Activated CD8-positive, alpha-beta memory T cell treated with anti-CD3 and anti-CD28 coated beads, Interleukin-2, amount 50 U/mL, for 1 hour (primary cell): ENCODE data around the gene SCAF8.

Experiments
- DNase-seq: peaks from one replicate; pipeline ENCODE4 v3.0.0-alpha.2; 2020; ENCODE audit errors: extremely low read depth

The SCAF8 gene

DNA sequence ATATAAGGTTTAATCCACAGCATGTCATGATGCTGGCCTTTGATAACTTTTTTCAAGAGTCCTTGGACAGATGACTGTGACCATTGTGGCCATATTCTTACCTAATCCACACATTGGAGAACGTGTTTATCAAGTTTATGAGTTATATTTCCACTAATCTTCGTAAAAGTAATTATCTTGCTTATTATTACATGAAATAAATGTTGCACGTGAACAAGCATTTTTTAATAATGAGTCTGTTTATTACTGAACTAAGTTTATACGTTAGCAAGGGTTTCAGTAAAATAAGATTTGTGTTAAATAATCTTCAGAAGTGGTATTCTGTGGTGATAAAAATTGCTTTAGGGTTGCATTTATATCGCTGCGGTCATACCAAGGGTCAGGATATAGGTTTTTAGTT lies 107.1 kb downstream of the SCAF8 start:
- DNase-seq: no peak

DNA sequence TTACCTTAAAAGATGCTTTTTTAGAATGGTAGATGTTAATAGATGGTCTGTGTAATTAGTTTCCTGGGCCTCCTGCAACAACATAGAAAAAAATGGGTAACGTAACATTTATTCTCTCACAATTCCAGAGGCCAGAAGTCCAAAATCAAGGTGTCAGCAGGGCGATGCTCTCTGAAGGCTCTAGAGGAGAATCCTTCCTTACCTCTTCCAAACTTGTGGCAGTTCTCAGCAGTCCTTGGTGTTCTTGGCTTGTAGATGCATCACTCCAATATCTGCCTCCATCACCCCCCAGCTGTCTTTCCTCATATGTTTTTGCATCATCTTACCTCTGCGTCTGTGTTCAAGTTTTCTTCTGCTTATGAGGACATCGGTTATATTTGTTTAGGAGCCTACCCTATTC lies 107.9 kb downstream of the SCAF8 start:
- no peak for DNase-seq

DNA sequence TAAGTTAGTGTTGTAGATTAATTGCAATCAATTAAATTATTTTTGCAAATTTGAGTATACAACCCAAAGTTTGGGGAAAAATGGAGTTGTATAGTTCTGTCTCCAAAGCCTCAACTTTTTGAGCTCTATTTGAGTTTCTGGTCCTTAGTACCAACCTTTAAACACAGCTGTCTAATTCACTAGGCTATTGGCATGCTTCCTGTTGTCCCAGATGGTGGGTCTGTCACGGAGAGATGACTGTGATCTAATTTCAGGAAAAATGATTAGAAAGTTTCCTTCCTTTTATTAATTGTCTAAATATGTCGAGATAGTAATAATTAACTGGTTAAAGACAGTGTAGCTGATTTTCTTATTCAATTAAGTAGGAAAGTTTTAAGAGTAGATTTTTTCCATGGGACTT lies 109.6 kb downstream of the SCAF8 start:
- DNase-seq: no peak

DNA sequence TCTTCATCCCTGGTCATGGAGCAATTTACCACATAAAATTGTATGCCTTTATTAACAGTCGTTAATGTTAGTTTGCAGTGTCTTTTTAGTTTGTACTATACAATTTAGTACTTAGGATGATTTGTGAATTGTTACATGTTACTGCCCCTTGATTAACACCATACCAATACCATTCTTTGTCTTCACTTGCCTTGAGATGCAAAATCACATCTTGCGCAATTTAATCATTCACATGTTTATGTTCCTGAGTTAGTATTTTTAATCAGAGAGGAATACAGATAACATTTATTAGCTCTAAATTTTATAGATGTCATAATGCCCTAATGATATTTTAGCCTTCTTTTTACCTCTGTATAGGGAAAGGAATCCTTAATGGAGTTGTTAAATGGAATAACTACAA lies 114.1 kb downstream of the SCAF8 start:
- DNase-seq: no peak

DNA sequence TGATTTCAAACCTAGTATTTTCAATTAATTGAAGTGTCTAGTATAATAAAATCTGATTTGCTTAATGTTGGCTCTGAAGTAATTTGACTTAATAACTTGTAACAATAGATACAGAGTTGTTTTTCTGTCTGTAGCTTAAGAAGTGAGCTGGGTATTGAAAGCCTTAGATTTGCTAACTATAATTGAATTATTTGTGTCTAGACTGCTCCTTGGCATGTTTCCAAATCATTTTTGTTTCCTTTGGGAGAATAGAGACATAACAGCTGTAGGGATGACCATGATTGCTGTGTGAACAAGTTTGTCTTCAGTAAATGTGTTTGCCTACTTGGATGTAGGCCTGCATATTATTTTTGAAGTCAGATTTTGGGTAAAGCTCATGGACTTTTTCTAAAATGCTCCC lies 115.4 kb downstream of the SCAF8 start:
- DNase-seq: no peak

DNA sequence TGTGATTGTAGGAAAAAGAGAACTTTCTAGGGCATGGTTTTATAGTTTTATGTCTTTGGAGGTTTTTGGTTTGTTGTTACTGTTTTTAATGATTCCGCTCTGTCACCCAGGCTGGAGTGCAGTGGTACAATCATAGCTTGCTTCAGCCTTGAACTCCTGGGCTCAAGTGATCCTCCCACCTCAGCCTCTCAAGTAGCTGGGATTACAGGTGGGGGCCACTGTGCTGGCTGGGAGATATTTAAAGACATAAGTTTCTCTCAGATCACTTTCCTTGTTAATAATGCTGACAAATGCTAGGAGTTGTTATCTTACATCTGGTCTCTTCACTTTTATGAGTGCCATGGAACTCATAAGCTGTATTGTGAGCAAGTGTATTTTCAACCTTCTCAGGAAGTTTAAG lies 116.3 kb downstream of the SCAF8 start:
- DNase-seq: no peak

DNA sequence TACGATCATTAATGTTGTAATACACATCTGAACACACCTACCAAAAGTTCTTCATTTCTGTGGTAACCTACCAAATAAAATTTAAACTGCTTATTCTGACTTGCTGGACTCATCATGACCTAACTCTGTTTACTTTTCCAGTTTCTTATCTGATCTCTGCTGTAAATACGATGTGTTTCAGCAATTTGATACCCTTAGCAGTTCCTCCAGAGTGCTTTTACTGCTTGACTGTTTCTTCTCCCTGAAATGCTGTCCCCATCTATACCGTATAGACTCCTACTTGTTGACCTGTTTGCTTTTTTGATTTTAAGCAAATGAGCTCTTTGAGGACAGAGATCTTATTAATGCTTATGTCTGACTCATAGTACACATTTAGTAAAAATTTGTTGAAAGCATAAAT lies 119.5 kb downstream of the SCAF8 start:
- DNase-seq: no peak

DNA sequence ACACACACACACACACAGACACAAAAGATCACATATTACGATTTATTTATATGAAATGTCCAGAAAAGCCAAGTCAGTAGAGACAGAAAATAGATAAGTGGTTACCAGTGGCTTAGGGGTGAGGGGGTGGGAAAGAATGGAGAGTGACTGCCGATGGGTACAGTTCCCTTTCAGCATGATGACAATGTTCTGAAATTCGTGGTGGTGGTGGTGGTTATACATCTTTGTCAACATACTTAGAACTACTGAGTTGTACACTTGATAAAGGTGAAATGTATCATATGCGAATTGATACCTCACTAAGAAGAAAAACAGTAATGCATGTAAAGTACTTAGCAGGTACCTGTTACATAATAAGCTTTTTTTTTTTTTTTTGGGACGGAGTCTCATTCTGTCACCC lies 124.3 kb downstream of the SCAF8 start:
- no peak for DNase-seq

DNA sequence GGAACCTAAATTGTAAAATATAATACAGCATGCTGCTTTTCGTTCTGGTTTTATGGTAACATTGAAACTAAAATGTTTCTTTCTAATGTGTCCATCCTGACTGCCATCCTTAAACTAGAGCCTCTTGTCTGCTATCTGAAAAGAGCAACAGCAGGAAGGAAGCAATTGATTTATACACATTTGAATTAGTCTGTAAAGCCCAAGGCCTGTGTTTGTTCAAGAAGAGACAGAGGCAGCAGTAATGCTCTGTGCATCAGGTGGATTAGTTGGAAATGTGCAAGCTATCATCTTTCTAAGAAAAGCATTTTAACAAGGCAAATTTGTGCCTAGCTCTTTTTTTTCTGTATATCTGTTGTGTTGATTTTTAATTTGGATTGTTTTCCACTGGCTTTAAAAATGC lies 128.6 kb downstream of the SCAF8 start:
- DNase-seq: no peak

DNA sequence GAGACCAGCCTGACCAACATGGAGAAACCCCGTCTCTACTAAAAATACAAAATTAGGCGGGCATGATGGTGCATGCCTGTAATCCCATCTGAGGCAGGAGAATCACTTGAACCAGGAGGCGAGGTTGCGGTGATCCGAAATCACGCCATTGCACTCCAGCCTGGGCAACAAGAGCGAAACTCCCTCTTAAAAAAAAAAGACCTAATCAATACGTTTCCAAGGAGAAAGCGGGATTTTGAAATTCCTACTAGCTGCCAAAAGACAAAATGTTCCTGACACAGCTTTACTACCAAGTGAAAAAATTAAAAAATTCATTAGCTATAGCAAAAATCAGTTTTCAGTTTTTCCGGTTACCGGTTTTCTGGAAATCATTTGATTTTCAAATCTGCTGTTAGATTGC lies 129.3 kb downstream of the SCAF8 start:
- no peak for DNase-seq

DNA sequence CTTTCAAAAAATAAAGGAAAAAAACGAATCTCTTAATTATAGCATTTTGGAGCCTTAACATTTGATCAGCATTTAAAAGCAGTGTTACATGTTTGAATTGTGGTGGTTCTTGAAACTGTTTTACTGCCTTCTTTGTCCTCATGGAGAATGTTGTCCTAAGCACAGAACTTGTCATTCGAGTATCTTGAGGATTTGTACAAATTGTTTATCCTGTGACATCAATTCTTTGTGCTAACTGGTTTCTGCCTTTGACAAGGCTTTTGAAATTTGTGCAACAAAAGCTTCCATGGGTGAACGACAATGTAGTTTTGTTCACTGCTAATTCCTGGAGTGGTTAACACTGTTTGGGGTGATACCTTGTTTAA lies 130.8 kb downstream of the SCAF8 start:
- no peak for DNase-seq

DNA sequence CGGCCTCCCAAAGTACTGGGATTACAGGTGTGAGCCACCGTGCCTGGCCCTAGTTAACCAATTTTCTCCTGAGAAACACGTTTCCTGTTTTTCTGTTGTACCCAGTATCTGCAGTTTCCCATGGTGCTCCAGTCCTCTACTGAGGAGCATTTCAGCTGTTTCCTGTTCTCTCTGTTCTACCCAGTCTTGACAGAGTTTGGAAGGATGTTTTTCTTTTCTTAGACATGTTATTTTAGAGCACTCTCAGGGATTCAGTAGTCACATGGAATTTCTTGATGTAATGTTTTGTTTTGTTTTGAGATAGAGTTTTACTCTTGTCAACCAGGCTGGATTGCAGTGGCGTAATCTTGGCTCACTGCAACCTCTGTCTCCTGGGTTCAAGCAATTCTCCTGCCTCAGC lies 132.1 kb downstream of the SCAF8 start:
- no peak for DNase-seq

DNA sequence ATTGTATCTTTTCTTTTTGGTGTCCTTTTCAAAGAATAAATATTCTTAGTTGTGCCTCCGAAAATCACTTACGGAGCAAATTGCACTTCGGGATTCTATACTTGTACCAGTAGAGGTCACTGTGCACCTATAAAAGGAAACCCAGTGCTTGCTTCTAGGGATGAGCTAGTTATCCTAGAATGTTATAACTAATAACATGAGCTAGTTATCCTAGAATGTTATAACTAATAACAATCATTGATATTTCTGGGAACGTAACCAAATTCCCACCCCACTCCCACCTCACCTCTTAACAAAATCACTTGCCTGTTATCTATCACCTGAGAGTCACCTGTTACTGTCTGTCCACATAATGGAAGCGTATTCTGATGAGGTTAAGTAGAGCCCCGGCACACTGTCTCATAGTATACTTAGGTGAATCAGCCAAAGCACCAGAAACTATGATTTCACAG lies 135.0 kb downstream of the SCAF8 start:
- DNase-seq: no peak

DNA sequence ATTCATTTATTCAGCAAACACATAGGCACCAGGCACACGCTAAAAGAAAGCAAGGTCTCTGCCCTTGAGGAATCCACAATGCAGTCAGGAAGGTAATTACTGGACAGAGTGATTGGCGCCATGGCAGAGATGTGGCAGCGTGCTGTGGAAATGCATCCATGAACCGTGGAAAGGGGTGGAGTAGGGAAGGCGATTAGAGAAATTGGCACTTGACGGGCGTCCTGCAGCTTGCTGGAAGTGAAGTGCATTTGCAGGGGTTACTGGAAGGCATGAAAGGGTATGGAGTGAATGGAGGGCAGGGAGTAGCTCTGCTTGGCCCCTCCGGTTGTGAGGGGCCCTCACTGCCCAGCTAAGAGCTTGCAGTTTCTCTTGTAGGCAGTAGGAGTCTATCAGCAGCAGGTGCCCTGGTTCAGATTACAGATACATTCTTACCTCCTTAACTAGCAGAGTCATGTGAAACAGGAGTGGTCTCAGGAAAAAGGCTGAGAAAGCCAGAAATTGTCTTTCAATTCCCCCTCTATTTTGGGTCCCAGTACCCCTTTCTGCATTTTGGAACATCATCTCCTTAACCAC lies 139.4 kb downstream of the SCAF8 start:
- DNase-seq: no peak

DNA sequence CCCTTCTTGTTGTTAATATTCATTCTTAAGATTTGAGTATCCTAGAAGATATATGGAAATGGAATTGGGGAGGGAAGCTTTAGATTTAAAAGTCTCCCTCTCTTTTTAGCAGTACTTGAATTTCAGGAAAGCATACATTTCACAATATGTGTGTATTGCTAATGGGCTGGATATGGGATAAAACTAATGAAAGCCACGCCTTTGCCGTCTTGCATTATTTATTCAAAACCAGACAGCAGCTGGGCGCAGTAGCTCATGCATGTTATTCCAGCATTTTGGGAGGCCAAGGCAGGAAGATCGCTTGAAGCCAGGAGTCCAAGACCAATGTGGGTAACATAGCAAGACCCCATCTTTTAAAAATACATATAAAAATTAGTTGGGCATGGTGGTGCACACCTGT lies 140.3 kb downstream of the SCAF8 start:
- DNase-seq: no peak

DNA sequence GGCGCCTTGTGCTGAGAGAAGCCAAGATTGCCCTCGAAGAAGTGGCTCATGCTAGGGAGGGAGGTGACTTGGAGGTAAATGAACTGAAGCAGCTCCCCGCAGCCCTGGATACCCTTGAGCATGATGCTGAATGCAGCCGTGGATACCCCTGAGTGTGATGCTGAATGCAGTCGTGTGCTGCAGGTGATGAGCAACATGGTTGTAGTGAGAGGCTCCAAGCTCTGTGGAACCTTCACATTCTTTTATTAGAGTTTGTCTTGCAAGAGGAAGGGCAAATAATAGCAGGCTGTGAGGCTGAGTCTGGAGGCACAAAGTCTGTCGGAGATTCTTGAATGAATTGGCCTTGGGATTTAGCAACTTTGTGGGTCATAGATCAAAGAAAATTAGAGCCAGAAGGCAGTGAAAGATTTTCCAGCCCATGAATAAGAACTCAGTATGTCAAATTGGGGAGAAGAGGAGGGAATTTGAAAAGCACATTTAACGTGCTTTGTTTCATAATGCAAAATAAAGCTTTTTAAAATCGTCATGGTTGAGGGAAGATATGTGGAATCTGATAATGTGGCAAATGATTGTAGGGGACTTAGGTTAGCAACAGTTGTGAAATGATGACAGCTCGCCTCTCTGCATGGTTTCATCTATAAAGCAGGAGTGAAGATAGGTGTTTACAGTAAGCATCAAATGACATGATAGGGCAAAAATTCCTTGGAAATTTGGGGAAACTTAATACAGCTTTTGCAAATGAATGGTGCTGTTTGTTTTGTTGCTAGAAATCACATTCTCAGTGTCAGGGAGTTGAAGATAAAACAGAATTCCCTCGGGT lies 141.8 kb downstream of the SCAF8 start:
- no peak for DNase-seq

DNA sequence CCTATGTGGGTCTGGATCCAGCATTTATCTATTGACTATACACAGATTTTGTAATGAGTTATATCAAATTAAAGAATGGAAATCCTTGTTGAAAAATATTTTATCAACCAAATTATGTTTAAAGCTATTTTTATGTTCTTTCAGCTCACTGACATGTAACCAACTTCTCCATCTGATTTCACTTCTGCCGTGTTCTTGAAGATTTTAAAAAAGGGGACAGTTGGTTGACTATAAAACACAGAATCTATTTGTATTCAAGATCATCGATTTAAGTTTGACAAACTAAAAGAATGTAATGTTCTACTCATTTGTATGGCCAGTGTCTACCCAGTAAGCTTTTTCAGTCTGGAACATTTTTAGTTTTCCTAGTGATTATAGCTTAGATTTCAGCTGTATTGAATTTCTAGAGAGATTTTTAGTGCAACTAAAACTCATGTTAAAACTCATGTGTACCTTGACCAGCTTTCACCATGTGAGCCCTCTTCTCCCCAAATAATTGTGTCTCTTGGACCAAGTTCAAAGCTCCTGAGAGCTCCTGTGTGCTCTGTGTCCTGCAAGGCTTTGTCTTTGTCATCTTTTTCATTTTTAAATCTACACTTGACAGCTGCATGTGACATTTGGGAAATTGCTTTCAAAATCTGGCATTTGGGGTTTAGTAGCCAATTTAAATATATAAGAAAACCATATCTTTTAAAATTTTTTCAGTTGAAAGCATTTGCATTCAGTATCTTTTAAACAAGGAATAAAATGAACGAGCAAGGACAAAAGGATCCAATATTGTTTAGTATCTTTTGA lies 143.5 kb downstream of the SCAF8 start:
- DNase-seq: no peak

DNA sequence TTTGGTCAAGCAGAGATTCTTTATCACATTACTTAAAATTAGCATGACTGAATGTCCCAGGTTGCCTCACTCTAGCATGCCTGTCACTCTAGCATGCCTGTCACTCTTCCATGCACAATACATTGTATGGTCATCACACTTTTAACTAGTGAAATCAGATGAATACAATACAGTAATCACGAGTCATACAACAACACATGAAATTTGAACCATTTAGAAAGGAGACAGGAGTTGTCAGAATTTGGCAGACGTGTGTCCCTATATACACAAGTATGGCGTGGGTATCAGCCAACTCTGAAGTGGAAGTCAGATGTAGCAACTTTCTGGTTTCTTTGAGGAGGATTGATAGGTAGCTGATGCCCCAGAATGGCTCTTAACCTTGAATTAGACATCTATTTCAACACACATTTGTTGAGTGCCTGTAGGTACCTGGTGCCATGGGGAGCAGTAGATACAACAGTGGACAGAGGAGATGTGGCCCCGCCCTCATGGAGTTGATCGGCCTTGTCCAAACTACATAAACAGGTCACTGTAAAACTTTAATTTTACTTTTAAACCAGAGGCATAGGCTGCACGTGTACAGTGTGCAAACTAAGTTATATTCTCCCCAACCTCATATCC lies 145.8 kb downstream of the SCAF8 start:
- no peak for DNase-seq

DNA sequence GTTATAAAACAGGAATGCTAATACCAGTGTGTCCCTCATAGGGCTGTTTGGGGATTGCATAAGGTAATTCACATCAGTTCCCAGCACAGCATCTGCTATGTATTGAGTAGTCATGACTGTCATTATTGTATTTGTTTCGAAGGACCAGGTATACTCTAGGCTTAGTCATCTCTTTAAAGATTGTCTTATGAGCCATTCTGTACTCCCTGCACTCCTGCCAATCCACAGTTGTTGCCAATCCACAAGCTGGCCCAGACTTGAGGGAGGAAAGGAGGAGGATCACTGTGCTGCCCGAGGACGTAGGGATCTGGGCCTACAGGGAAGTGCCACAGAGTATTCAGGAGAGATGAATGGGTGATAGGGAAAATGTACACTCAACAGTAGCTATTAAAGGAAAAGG lies 148.9 kb downstream of the SCAF8 start:
- DNase-seq: no peak
